Measurements from ENCODE around the gene SERINC5.
"Not testable (repeated sequence)": the region's sequence is repeated elsewhere in the genome, so short reads cannot be mapped to it uniquely, and the experiment has no call there.

SERINC5 gene

GRCh38 chr5:80105698-80106439 is 150.0 kb downstream of the SERINC5 start:
- Histone ChIP-seq H3K4me3 (ENCODE audit: extremely low read depth, insufficient read depth, low read length, poor library complexity, severe bottlenecking) (no peak overlapping the region), H3K36me3 (ENCODE audit: control insufficient read depth, insufficient read depth, low read length) (no peaks in the 10 kb centered on the region), H3K27ac (ENCODE audit: low read depth, low read length, severe bottlenecking) (no peak overlapping the region), H3K4me1 (ENCODE audit: control insufficient read depth, insufficient read depth, low read length, poor library complexity, severe bottlenecking) (peaks cover 4% of the 10 kb centered on the region), H3K9me3 (ENCODE audit: control insufficient read depth, low read length) (no peaks in the 10 kb centered on the region)
- 79 to 90% methylated on average over 5 to 6 of the region's 7 CpGs for WGBS, 2 experiments (ENCODE audit: insufficient coverage in 2 of 2)

- Histone ChIP-seq H3K4me3 (ENCODE audit: extremely low read depth, insufficient read depth, low read length, poor library complexity, severe bottlenecking) (no peak overlapping the region), H3K36me3 (ENCODE audit: control insufficient read depth, insufficient read depth, low read length) (no peaks in the 10 kb centered on the region), H3K27ac (ENCODE audit: low read depth, low read length, severe bottlenecking) (no peak overlapping the region), H3K9me3 (ENCODE audit: control insufficient read depth, low read length) (no peaks in the 10 kb centered on the region), H3K4me1 (ENCODE audit: control insufficient read depth, insufficient read depth, low read length, poor library complexity, severe bottlenecking) (no peaks in the 10 kb centered on the region)
- WGBS, 2 experiments (ENCODE audit: insufficient coverage in 2 of 2): 85 to 87% methylated on average over 3 to 6 of the region's 6 CpGs
Observed at GRCh38 chr5:80103371-80103770, 152.5 kb downstream of the SERINC5 start.

GRCh38 chr5:80101993-80102392 is 153.9 kb downstream of the SERINC5 start:
- Histone ChIP-seq H3K36me3 (ENCODE audit: control insufficient read depth, insufficient read depth, low read length) (no peaks in the 10 kb centered on the region), H3K27ac (ENCODE audit: low read depth, low read length, severe bottlenecking) (no peak overlapping the region), H3K4me1 (ENCODE audit: control insufficient read depth, insufficient read depth, low read length, poor library complexity, severe bottlenecking) (peaks cover 6% of the 10 kb centered on the region), H3K9me3 (ENCODE audit: control insufficient read depth, low read length) (no peaks in the 10 kb centered on the region), H3K4me3 (ENCODE audit: extremely low read depth, insufficient read depth, low read length, poor library complexity, severe bottlenecking) (no peak overlapping the region)

GRCh38 chr5:80097451-80097850 is 158.4 kb downstream of the SERINC5 start:
- Histone ChIP-seq H3K4me3 (ENCODE audit: extremely low read depth, insufficient read depth, low read length, poor library complexity, severe bottlenecking) (no peak overlapping the region), H3K27ac (ENCODE audit: low read depth, low read length, severe bottlenecking) (no peak overlapping the region), H3K9me3 (ENCODE audit: control insufficient read depth, low read length) (no peaks in the 10 kb centered on the region), H3K4me1 (ENCODE audit: control insufficient read depth, insufficient read depth, low read length, poor library complexity, severe bottlenecking) (peaks cover 17% of the 10 kb centered on the region), H3K36me3 (ENCODE audit: control insufficient read depth, insufficient read depth, low read length) (no peaks in the 10 kb centered on the region)
- WGBS, 2 experiments (ENCODE audit: insufficient coverage in 2 of 2): 56 to 61% methylated on average over 6 to 10 of the region's 10 CpGs

- Histone ChIP-seq H3K4me1 (ENCODE audit: control insufficient read depth, insufficient read depth, low read length, poor library complexity, severe bottlenecking) (peaks cover 17% of the 10 kb centered on the region), H3K27ac (ENCODE audit: low read depth, low read length, severe bottlenecking) (peak overlapping the region; percentile 62), H3K9me3 (ENCODE audit: control insufficient read depth, low read length) (no peaks in the 10 kb centered on the region), H3K36me3 (ENCODE audit: control insufficient read depth, insufficient read depth, low read length) (no peaks in the 10 kb centered on the region), H3K4me3 (ENCODE audit: extremely low read depth, insufficient read depth, low read length, poor library complexity, severe bottlenecking) (no peak overlapping the region)
- WGBS, 2 experiments (ENCODE audit: insufficient coverage in 2 of 2): 90 to 100% methylated on average over 2 to 4 of the region's 5 CpGs
Observed at GRCh38 chr5:80094236-80094738, 161.6 kb downstream of the SERINC5 start.

GRCh38 chr5:80093796-80094195 is 162.1 kb downstream of the SERINC5 start:
- WGBS, 2 experiments (ENCODE audit: insufficient coverage in 2 of 2): 65 to 75% methylated on average over 5 to 8 of the region's 8 CpGs
- Histone ChIP-seq H3K9me3 (ENCODE audit: control insufficient read depth, low read length) (no peaks in the 10 kb centered on the region), H3K4me3 (ENCODE audit: extremely low read depth, insufficient read depth, low read length, poor library complexity, severe bottlenecking) (no peak overlapping the region), H3K4me1 (ENCODE audit: control insufficient read depth, insufficient read depth, low read length, poor library complexity, severe bottlenecking) (peaks cover 17% of the 10 kb centered on the region), H3K36me3 (ENCODE audit: control insufficient read depth, insufficient read depth, low read length) (no peaks in the 10 kb centered on the region), H3K27ac (ENCODE audit: low read depth, low read length, severe bottlenecking) (peak overlapping the region; percentile 62)

GRCh38 chr5:80092486-80093107 is 163.3 kb downstream of the SERINC5 start:
- H3K9me3 ChIP-seq (ENCODE audit: control insufficient read depth, low read length): no peaks in the 10 kb centered on the region
- H3K27ac ChIP-seq (ENCODE audit: low read depth, low read length, severe bottlenecking): no peak overlapping the region
- no peaks in the 10 kb centered on the region for H3K36me3 ChIP-seq (ENCODE audit: control insufficient read depth, insufficient read depth, low read length)
- 90 to 91% methylated on average over 6 to 7 of the region's 8 CpGs for WGBS, 2 experiments (ENCODE audit: insufficient coverage in 2 of 2)
- peaks cover 17% of the 10 kb centered on the region for H3K4me1 ChIP-seq (ENCODE audit: control insufficient read depth, insufficient read depth, low read length, poor library complexity, severe bottlenecking)
- no peak overlapping the region for H3K4me3 ChIP-seq (ENCODE audit: extremely low read depth, insufficient read depth, low read length, poor library complexity, severe bottlenecking)

GRCh38 chr5:80091792-80092192 is 164.1 kb downstream of the SERINC5 start:
- not testable (repeated sequence) for H3K36me3 ChIP-seq (ENCODE audit: control insufficient read depth, insufficient read depth, low read length); H3K27ac ChIP-seq (ENCODE audit: low read depth, low read length, severe bottlenecking); H3K9me3 ChIP-seq (ENCODE audit: control insufficient read depth, low read length); H3K4me3 ChIP-seq (ENCODE audit: extremely low read depth, insufficient read depth, low read length, poor library complexity, severe bottlenecking)
- 7 to 18% methylated on average over 8 of the region's 15 CpGs for WGBS, 2 experiments (ENCODE audit: insufficient coverage in 2 of 2)
- peaks cover 11% of the 10 kb centered on the region for H3K4me1 ChIP-seq (ENCODE audit: control insufficient read depth, insufficient read depth, low read length, poor library complexity, severe bottlenecking)

GRCh38 chr5:80090884-80091166 is 165.0 kb downstream of the SERINC5 start:
- Histone ChIP-seq H3K27ac (ENCODE audit: low read depth, low read length, severe bottlenecking) (no peak overlapping the region), H3K36me3 (ENCODE audit: control insufficient read depth, insufficient read depth, low read length) (no peaks in the 10 kb centered on the region), H3K4me1 (ENCODE audit: control insufficient read depth, insufficient read depth, low read length, poor library complexity, severe bottlenecking) (peaks cover 11% of the 10 kb centered on the region), H3K9me3 (ENCODE audit: control insufficient read depth, low read length) (no peaks in the 10 kb centered on the region), H3K4me3 (ENCODE audit: extremely low read depth, insufficient read depth, low read length, poor library complexity, severe bottlenecking) (no peak overlapping the region)
- 80 to 96% methylated on average over 1 to 2 of the region's 5 CpGs for WGBS, 2 experiments (ENCODE audit: insufficient coverage in 2 of 2)

- 67 to 69% methylated on average over 15 of the region's 19 CpGs for WGBS, 2 experiments (ENCODE audit: insufficient coverage in 2 of 2)
- Histone ChIP-seq H3K27ac (ENCODE audit: low read depth, low read length, severe bottlenecking) (no peak overlapping the region), H3K4me1 (ENCODE audit: control insufficient read depth, insufficient read depth, low read length, poor library complexity, severe bottlenecking) (no peaks in the 10 kb centered on the region), H3K36me3 (ENCODE audit: control insufficient read depth, insufficient read depth, low read length) (no peaks in the 10 kb centered on the region), H3K4me3 (ENCODE audit: extremely low read depth, insufficient read depth, low read length, poor library complexity, severe bottlenecking) (no peak overlapping the region), H3K9me3 (ENCODE audit: control insufficient read depth, low read length) (no peaks in the 10 kb centered on the region)
Observed at GRCh38 chr5:80083101-80083890, 172.6 kb downstream of the SERINC5 start.

GRCh38 chr5:80082731-80083100 is 173.1 kb downstream of the SERINC5 start:
- Histone ChIP-seq H3K4me1 (ENCODE audit: control insufficient read depth, insufficient read depth, low read length, poor library complexity, severe bottlenecking) (no peaks in the 10 kb centered on the region), H3K9me3 (ENCODE audit: control insufficient read depth, low read length) (no peaks in the 10 kb centered on the region), H3K4me3 (ENCODE audit: extremely low read depth, insufficient read depth, low read length, poor library complexity, severe bottlenecking) (no peak overlapping the region), H3K27ac (ENCODE audit: low read depth, low read length, severe bottlenecking) (no peak overlapping the region), H3K36me3 (ENCODE audit: control insufficient read depth, insufficient read depth, low read length) (no peaks in the 10 kb centered on the region)
- WGBS, 2 experiments (ENCODE audit: insufficient coverage in 2 of 2): 13 to 16% methylated on average over 15 to 16 of the region's 16 CpGs

Measured in mesodermal cell (in vitro differentiated cells).